Measurements from ENCODE around the gene PTPN5.
"Not testable (repeated sequence)": the region's sequence is repeated elsewhere in the genome, so short reads cannot be mapped to it uniquely, and the experiment has no call there.

Gene PTPN5

GRCh38 chr11:18791207-18791968 is at the start of gene PTPN5:
Gene PTPN5, minus strand, starts transcription at chr11:18791798. Its CDS starts 19,840 bp downstream, at chr11:18771958.
- no peak for DNase-seq (ENCODE audit: low read depth in 3 of 3)

GRCh38 chr11:18836417-18836816 is 44.8 kb upstream of the PTPN5 start:
- DNase-seq (ENCODE audit: low read depth in 3 of 3) = no peak

- no peak for DNase-seq (ENCODE audit: low read depth in 3 of 3)
These were observed 43.3 kb upstream of the PTPN5 start for GRCh38 chr11:18834754-18835466.

- not testable (repeated sequence) for DNase-seq (ENCODE audit: low read depth in 3 of 3)
These were observed 28.6 kb upstream of the PTPN5 start for GRCh38 chr11:18820160-18820559.

- DNase-seq (ENCODE audit: low read depth in 3 of 3) = no peak
These were observed 12.8 kb upstream of the PTPN5 start for GRCh38 chr11:18804199-18804999.

- no peak for DNase-seq (ENCODE audit: low read depth in 3 of 3)
These were observed 11.0 kb upstream of the PTPN5 start for GRCh38 chr11:18802381-18803257.

GRCh38 chr11:18798799-18799469 is 7.3 kb upstream of the PTPN5 start:
- no peak for DNase-seq (ENCODE audit: low read depth in 3 of 3)

- DNase-seq (ENCODE audit: low read depth in 3 of 3) = no peak
These were observed 3.4 kb upstream of the PTPN5 start for GRCh38 chr11:18794956-18795355.

GRCh38 chr11:18792827-18793226 is 1.2 kb upstream of the PTPN5 start:
- DNase-seq (ENCODE audit: low read depth in 3 of 3) = no peak

GRCh38 chr11:18791969-18792628 is 501 bp upstream of the PTPN5 start:
- DNase-seq (ENCODE audit: low read depth in 3 of 3) = no peak

GRCh38 chr11:18790883-18791206 is 753 bp downstream of the PTPN5 start:
- DNase-seq (ENCODE audit: low read depth in 3 of 3) = no peak

- DNase-seq (ENCODE audit: low read depth in 3 of 3) = no peak
These were observed 1.7 kb downstream of the PTPN5 start for GRCh38 chr11:18789942-18790341.

- DNase-seq (ENCODE audit: low read depth in 3 of 3) = no peak
These were observed 6.2 kb downstream of the PTPN5 start for GRCh38 chr11:18785411-18785810.

- no peak for DNase-seq (ENCODE audit: low read depth in 3 of 3)
These were observed 10.7 kb downstream of the PTPN5 start for GRCh38 chr11:18780896-18781295.

- DNase-seq (ENCODE audit: low read depth in 3 of 3) = no peak
These were observed 11.3 kb downstream of the PTPN5 start for GRCh38 chr11:18780329-18780728.

- DNase-seq (ENCODE audit: low read depth in 3 of 3) = no peak
These were observed 13.1 kb downstream of the PTPN5 start for GRCh38 chr11:18778468-18778867.

GRCh38 chr11:18776324-18776723 is 15.3 kb downstream of the PTPN5 start:
- DNase-seq (ENCODE audit: low read depth in 3 of 3) = no peak

GRCh38 chr11:18775492-18776292 is 15.9 kb downstream of the PTPN5 start:
- DNase-seq (ENCODE audit: low read depth in 3 of 3) = peak in 1 of 3 experiments; percentile 17

GRCh38 chr11:18774801-18775200 is 16.8 kb downstream of the PTPN5 start:
- no peak for DNase-seq (ENCODE audit: low read depth in 3 of 3)

GRCh38 chr11:18773681-18774080 is 17.9 kb downstream of the PTPN5 start:
- no peak for DNase-seq (ENCODE audit: low read depth in 3 of 3)
